Stimulated activated CD8-positive, alpha-beta memory T cell treated with anti-CD3 and anti-CD28 coated beads, Interleukin-12 subunit alpha, Interleukin-12 subunit beta, amount 100 ng/mL, for 4 hours (primary cell): ENCODE measurements around the gene FAM83G.

ENCODE experiments used
- DNase-seq: peaks from one replicate; pipeline ENCODE4 v3.0.0-alpha.2; 2020; ENCODE audit warnings: low read depth

The FAM83G gene

GRCh38 chr17:18987230-18987610 is 17.3 kb downstream of the FAM83G start:
- DNase-seq, result no peak

- no peak for DNase-seq
Measured at GRCh38 chr17:18986541-18987229, 17.9 kb downstream of the FAM83G start.

GRCh38 chr17:18985475-18985874 is 19.1 kb downstream of the FAM83G start:
- DNase-seq, result no peak

DNA sequence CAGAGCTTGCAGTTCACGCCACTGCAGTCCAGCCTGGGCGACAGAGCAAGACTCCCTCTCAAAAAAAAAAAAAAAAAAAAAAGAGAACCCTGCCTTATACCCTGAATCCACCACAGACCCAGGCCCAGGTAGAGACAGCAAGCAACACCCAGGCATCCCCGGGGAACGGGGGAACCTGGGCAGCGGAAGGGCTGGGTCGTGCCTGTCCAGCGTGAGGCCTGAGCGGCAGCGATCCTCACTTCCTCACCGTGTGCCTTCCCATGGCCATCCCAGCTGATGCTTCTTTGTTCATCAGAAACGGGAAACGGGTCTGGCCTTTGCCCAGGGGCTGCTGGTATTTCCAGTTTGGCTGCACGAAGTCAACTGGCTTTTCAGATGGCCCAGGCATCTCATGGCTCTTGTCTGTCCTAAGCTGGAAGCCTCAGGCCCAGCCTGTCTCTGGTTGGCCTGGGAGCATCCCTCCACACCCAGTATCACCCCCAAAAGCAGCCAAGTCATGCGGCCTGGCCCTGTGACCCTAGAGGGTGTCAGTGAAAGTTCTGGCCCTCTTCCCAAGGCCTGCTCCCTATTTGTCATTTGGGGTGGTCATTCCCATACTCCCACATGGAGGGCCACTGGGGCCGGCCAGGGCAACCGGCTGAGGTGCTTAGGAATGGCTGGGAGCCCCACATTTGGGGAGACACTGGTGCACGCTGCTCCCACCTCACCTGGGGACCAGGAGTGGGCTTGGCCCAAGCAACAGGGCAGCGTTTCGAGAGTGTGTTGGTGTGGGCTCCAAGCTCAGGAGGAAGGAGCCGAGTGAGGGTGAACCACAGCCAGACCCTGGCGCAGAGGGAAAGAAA is 20.1 kb downstream of the FAM83G start:
- DNase-seq, result no peak

DNA sequence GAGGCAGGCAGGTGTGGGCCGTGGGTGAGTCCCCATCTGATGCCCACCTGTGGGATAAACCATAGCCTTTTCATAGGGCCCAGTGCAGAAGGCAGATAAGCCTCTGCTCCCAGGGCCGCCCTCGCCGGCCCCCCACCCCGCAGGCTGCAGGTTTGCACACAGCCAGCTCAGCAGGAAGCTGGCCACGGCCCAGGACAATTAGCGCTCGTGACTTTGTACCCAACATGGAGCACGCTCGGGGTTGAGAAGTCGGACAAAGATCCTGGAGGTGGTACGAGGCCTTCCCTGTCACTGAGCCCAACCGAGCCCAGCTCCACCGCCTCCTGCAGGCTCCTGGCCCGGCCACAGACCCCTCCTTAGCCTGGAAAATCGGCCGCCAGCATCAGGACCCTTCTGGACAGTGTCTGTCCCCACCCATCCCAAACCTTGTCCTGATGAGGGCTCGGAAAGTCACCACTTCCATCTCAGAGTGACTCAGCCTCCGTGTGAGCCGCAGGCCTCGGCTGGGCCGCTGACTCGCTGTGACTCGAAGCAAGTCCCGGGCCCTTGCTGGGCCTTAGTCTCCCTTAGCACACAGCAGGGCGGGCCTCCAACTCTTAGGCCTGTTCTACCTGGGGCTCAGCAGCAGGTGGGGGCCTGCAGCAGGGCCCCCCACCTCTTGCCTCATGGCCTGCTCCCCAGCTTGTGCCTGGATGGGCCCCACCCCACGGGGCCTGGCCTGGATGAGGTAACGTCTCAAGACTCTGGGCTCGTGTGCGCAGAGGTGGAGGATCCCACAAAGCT is 22.7 kb downstream of the FAM83G start:
- no peak for DNase-seq

DNA sequence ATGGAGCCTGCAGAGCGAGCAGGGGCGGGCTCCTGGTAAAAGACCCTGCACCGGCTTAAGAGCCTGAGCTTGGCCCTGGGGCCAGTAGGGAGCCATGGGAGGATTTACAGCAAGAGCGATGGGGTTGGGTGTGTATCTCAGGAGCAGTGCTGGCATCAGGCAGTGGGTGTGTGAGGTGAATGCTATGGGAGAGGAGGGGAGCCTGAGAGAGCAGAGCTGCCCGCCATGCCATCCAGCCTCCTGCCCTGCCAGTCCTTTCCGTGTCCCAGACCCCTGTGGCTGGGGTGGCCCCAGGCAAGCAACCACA is 23.3 kb downstream of the FAM83G start:
- DNase-seq, result no peak

GRCh38 chr17:18980682-18981334 is 23.8 kb downstream of the FAM83G start:
- no peak for DNase-seq

GRCh38 chr17:18978655-18979054 is 25.9 kb downstream of the FAM83G start:
- no peak for DNase-seq

DNA sequence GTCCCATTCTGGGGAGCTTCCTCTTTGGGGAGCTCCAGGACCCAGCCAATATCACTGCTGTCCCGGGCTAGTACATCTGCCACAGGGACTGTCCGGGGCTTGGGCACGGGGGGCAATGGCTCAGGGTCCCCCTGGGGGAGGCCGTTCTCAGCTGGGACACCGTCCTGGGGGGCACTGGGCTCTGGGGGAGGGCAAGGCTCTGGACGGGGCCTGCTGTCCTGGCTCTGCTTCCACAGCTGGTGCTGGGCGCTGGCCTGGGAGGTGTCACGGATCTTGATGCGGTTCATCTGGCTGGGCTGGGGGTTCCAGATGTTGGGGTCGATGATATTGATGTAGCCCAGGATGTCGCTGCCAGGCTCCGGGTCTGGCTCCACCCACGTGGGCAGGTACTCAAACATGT is 26.5 kb downstream of the FAM83G start:
- no peak for DNase-seq

DNA sequence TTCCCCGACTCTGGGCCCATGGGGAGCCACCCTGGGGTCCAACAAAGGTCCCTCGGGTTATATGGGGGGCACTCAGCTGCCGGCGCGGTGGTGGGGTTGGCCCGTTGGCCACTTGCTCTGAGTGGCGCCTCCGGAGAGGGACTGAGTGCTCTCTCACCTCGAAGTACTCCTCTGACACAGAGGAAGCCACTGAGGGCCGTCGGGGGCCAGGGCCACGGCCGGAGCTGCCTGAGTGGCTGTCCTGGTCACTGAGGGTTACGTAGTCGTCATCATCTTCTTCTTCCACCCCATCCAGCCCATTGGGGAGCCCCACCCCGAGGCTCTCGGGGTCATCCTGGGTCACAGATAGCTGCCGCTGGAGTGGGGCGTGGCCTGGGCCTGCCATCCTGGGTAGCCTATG is 26.9 kb downstream of the FAM83G start:
- no peak for DNase-seq

GRCh38 chr17:18977021-18977420 is 27.5 kb downstream of the FAM83G start:
- no peak for DNase-seq

DNA sequence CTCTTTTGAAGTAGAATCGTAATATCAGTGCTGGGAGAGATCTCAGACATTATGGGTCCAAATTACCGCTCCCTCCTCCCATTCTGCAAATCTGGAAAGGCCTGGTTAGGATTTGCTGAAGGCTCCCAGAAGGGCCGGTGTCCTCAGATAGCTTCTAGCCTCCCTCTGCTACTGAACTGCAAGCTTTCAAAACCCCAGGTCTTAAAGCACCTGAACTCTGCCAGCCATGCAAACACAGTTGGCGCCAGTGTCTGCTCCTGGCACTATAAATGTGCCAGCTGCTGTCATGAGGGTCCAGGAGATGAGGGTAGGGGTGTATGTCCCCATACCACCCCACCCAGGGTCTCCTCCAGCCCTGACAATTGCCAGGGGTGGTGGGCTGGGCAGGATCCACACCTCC is 28.4 kb downstream of the FAM83G start:
- no peak for DNase-seq

GRCh38 chr17:18975597-18975996 is 29.0 kb downstream of the FAM83G start:
- no peak for DNase-seq

DNA sequence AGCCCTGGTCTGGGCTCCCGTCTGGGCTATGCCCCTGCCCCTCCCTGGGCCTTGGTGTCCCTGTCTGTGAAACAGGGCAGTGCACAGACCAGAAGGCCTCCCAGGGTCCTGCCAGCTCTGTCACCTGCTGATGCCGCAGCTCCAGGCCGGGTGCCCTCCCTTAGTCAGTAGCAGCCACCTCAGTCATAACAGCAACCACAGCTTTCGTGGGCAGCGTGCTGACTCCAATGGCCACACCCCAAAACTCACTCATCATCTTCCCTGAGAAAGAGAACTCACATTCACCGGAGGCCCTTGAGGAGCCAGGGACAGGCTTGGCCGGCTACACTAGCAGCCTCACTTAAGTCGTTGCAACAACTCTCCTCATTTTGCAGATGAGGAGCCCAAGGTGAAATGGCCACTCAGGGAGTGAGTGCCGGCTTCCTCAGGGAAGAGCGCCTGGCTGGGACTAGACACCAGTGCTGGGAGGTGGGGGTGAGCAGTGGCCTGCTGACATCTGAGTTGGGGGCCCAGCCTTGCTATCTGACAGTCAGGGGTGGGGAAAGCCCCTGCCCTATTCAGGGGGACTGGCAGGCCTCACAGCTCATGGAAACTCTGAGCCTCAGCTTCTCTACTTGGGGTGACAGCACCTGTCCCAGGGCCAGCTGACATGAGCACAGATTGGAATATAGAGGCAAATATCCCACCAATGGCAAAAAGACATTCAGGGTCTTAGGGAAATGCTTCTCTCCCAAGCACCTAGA is 30.0 kb downstream of the FAM83G start:
- no peak for DNase-seq

GRCh38 chr17:18971801-18972200 is 32.8 kb downstream of the FAM83G start:
- DNase-seq, result no peak

DNA sequence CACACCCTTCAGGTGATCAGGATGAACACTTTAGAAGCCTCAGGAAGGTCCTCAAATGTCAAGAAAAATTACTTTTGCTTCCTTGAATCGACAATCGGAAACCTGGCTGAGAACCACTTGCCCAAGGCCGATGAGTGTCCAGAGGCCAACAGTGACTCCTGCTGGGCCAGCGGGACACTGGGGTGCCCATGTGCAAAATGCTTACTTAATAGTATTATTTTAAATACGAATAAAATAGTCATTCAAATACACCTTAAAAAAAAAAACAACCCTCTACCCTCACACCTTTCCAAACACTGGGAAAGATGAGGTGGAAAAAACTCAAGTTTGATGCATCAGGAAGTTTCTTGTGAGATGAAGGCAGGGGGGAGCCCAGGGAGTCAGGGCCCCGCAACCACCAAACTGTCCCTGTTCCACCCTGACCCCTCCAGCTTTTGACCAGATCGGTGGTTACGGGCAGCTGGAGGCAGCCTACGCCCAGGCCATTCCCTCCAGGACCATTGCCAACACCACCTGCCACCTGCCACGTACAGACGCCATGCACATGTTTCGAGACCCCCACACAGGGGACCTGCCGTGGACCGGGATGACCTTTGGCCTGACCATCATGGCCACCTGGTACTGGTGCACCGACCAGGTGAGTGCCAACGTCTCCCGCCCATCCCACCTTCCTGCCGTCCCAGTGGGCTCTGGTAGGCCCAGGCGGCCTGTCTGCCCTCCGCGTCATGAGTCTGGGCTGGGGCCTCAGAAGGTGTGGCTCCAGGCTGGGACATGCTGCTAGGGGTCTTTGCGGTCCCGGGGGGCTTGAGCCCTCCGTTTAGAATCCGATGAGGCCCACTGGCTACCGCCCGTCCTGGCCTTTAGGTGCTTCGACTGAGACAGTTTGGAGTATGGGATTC is 33.7 kb downstream of the FAM83G start:
- DNase-seq, result no peak

- no peak for DNase-seq
Measured at GRCh38 chr17:18968945-18969887, 35.3 kb downstream of the FAM83G start.

- DNase-seq, result no peak
Measured at GRCh38 chr17:18968345-18968744, 36.2 kb downstream of the FAM83G start.

GRCh38 chr17:18967916-18968315 is 36.6 kb downstream of the FAM83G start:
- DNase-seq, result no peak
